OCI-M2 (cell line): Measurements from ENCODE around the gene PSMB5.

Experiments
- DNase-seq: peaks from one replicate; lab custom pipeline; 2025; ENCODE audit not compliant: unreplicated experiment; lab: John Stamatoyannopoulos, UW

The PSMB5 gene

DNA sequence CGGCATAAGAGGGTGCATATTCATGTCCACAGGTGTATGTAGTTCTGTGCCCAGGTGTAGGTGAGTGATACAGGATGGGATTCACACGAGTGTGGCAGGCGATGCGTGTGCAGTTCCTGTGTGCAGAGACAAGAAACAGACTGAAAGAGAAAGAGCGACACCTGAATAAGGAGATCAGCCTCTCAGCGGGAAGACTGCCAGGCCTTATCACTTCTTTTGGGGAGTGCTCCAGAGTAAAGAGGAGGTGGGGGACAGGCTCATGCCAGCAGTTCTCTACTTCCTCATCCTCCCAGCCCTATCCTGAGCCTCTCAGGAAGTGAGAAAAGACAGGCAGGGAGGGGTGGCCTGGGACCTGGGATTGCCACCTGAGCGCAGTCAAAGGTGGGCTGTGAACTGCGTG lies 10.1 kb upstream of the PSMB5 start:
- DNase-seq = no peak

GRCh38 chr14:23043754-23044153 lies 9.1 kb upstream of the PSMB5 start:
- no peak for DNase-seq

DNA sequence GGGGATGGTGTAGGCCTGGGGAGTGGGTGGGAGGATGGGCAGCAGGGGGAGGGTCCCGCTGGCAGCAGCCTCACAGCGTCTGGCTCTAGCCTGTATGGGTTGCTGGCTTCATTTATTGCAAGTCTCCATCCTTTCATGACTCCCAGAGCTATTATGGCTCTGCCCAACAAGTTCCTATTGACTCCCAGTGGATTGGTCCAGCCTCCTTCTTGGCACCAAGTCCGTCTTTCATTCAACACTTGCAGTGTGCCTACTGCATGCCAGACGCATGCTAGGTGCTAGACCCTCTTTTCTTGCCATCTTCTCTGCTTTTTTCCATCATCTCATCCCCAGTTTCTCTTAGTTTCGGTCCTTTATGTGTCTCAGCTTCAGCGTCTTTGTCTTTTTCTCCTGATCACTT lies 8.4 kb upstream of the PSMB5 start:
- no peak for DNase-seq

DNA sequence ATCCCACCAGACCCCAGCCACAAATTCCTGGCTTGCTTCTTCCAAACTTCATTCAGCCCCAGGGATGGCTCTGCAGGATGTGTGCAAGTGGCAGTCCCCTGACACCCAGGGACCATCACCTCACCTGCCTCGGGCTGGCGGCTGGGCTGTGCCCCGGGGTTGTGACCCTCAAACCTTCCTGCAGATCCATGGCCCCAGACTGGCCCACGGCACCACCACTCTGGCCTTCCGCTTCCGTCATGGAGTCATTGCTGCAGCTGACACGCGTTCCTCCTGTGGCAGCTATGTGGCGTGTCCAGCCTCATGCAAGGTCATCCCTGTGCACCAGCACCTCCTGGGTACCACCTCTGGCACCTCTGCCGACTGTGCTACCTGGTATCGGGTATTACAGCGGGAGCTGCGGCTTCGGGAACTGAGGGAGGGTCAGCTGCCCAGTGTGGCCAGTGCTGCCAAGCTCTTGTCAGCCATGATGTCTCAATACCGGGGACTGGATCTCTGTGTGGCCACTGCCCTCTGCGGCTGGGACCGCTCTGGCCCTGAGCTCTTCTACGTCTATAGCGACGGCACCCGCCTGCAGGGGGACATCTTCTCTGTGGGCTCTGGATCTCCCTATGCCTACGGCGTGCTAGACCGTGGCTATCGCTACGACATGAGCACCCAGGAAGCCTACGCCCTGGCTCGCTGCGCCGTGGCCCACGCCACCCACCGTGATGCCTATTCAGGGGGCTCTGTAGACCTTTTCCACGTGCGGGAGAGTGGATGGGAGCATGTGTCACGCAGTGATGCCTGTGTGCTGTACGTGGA lies 7.7 kb upstream of the PSMB5 start, which contains the start of gene PSMB11:
TSS of gene PSMB11 (plus strand) at position 51 of the 804 bp plus-strand sequence. CDS start at position 65, 14 bp downstream.
- no peak for DNase-seq

- DNase-seq = no peak
Measured at GRCh38 chr14:23041729-23042128, 7.0 kb upstream of the PSMB5 start.

DNA sequence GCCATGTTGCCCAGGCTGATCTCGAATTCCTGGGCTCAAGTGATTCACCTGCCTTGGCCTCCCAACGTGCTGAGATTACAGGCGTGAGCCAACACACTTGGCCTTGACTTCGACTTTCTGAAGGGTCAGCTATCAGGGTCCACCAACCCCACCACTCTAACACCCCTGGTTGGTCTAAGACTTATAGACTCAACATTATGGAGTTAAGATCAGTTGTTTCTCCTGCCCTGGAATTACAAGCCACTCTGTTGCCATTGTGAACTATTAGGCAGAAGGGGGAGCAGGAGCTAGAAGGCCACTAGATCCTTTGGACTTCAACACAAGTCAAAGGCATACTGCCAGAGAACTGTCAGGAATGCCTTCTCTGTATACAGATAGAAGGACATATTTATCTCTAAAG lies 5.4 kb upstream of the PSMB5 start:
- no peak for DNase-seq

- DNase-seq = no peak
Measured at GRCh38 chr14:23035303-23036144, 824 bp upstream of the PSMB5 start.

GRCh38 chr14:23033801-23034497 lies 751 bp downstream of the PSMB5 start:
- no peak for DNase-seq

GRCh38 chr14:23033251-23033727 lies 1.4 kb downstream of the PSMB5 start:
- DNase-seq = no peak

DNA sequence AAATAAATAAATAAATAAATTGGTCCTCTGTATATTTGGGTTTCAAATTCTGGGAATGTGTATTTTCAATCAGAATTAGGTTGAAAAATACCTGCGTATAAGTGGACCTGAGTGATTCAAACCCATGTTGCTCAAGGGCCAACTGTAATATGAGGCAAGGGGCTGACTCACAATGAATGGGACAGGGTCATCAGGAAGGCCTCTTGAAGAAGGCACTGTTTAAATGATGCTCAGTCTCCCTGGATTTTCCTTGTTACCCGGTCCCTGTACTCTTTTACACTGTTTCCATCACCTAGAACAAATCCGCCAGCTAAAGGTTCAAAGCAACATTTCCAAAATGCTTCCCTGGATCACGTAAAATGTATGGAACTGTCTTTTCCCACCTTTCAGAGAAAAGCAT lies 3.8 kb downstream of the PSMB5 start:
- no peak for DNase-seq

DNA sequence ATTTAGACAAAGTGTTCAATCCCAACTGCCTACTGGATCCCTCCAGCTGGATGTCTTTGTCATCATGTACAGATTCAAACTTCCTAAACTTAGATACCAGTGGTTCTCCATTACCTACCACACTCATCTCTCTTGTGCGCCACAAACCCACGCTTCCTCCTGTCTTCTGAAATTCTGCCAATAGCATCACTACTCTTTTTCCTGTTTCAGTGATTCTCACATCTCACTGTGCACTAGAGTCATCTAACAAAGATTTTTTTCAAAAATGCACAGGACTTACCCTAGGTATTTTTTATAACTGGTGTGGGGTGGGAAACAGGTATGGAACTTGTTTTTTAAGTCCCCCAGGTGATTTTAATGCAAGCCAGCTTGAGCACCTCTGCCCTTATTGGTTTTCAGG lies 5.9 kb downstream of the PSMB5 start:
- DNase-seq = no peak

DNA sequence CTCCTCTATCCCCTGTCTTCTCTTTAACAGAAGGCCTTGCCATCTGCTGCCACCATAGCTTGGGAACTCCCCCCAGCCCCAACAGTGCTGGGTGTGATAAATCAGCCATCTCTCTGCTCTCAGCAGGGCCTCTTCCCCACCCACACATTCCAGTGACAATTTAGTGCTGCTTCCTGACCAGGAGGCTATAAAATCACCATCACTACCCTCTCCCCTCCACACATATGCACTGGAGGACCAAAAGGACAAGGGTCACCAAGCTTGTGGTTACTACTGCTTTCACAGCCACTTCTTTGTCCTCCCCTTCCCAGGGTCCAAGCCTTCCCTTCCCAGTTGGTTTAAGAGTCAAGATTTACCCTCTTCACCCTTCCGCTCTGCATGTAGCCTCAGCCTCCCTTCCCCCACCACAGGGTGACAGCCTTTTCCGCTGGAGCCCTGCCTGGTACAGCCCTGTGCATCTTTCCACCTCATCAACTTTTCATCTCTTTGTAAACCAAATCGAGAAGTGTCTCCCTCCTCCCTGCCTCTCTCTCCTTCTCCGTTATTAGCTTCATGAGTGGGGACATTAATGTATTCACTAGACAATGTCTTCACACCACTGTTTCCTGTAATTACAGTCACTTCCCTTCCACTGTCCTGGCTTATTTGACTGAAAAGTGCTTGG lies 9.4 kb downstream of the PSMB5 start:
- no peak for DNase-seq

DNA sequence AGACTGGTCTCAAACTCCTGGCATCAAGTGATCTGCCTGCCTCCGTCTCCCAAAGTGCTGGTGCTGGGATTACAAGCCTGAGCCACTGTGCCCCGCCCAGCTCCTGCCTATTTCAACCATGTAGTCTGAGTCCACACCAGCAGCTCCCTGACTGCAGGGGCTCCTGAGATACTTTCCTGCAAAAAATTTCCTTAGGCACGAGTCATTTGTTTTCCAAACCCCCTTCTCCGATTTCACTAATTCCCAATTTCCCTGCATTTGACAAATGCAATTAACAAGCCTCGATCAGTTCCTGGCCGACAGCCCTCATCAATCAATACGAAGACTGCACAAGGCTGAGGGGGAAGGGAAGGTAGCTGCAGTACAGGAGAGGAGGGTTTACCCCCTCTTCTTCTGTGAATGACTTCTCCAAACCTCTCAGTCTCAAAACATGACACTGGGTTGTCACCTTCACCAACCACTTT lies 10.1 kb downstream of the PSMB5 start:
- no peak for DNase-seq

DNA sequence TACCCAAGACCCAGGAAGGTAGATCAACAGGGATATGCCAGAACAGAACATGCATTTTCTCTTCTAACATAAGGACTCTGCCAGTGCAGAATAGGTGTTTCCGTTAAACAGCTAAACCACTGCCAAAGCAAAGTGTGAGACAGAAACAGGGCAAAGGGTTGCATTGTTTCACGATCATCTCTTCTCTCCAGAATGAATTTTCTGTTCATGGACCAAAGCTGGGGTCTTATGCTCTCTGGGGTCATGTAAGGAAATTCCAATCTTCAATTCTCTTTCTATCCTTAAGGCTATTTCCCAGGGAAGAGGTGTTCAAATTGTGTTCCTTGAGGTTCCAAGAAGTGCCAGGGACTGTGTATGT lies 10.9 kb downstream of the PSMB5 start:
- no peak for DNase-seq

- DNase-seq = no peak
Measured at GRCh38 chr14:23023022-23023794, 11.5 kb downstream of the PSMB5 start.

DNA sequence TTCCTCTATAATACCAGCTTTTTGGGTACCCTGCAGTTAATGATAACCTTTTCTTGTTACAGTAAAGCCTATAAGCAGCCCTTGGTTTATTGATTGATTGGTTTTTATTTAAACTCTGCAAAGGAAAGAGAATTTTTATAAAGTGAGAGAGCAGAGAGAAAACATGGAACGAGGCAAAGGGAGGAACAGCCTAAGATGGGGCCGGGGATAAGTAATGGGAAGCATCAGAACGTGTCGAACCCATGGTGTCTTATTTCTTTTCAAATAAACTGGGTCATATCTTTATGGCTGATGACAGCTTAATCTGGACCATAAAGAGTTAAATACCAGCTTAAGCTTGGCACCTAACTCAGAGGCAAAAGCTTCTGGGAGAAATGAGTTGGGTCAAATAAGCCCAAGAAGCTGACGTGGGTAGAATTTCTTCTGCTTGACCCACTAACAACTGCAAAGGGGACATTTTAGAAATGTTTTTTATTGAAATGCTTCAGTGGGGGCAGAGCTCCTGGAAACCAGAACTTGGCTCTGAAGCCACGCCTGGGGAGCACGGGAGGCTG lies 12.7 kb downstream of the PSMB5 start:
- no peak for DNase-seq

GRCh38 chr14:23021434-23021833 lies 13.3 kb downstream of the PSMB5 start:
- no peak for DNase-seq

GRCh38 chr14:23020143-23021128 lies 14.3 kb downstream of the PSMB5 start:
- DNase-seq = no peak

GRCh38 chr14:23018107-23018506 lies 16.6 kb downstream of the PSMB5 start:
- no peak for DNase-seq
